HepG2 (cell line): Measurements from ENCODE around the gene ZNF605. TPM values are rescaled to one million over a fixed set of nuclear protein-coding genes. Genes with fewer than 3 reads are reported as not detected.

Source experiments
- ATAC-seq: fragments of 200-7000 bp; cut with Tn5 transposase; 3 replicates; pipeline ENCODE4 v1.9.1; 2020; ENCODE audit warnings: mild to moderate bottlenecking, moderate library complexity
- BruUV-seq: library from RNA; stranded (reverse); fragments of 400-500 nt; replicated peaks from 2 replicates; lab custom pipeline; 2021; lab: Mats Ljungman, UMichigan
- CTCF ChIA-PET: fragments of 300-600 bp; formaldehyde crosslinking; extraction: SDS; loops from one replicate; lab custom pipeline; 2021; ENCODE audit warnings: low total read pairs, inconsistent platforms, low intra/inter-chr PET ratio; lab: Yijun Ruan, JAX
- POLR2A ChIA-PET: fragments of 350-600 bp; sonication (Branson Sonifier 250); formaldehyde crosslinking; loops from one replicate; lab custom pipeline; 2020; ENCODE audit warnings: antibody characterized with exemption, inconsistent platforms; lab: Yijun Ruan, JAX
- DNase-seq: peaks from one replicate; pipeline ENCODE4 v3.0.0-alpha.2; 2015; ENCODE audit warnings: low spot score
- FAIRE-seq: peaks from 3 replicates; lab custom pipeline; 2011; peaks lifted over from hg19 to GRCh38; lab: Jason Lieb, UNC
- H2AFZ ChIP-seq: one replicate; pipeline ENCODE4 v1.6.1; 2011; ENCODE audit warnings: low read length, inconsistent platforms
- H3K27ac ChIP-seq: fragments of 300-600 bp; 3 replicates; pipeline ENCODE4 v1.8.0; 2011; ENCODE audit warnings: mixed run types, mild to moderate bottlenecking, mixed read lengths, low read length, inconsistent platforms; ENCODE audit not compliant: insufficient read depth; ENCODE audit errors: extremely low read length
- H3K27me3 ChIP-seq, 2 experiments: fragments of 200-600 bp in 1 of 2; 2 replicates in 1 of 2; 3 replicates in 1 of 2; pipeline versions ENCODE4 v1.6.0 to v1.8.0; 2011; ENCODE audit warnings: low read length in 2 of 2, mild to moderate bottlenecking in 2 of 2, moderate library complexity in 2 of 2, inconsistent platforms in 1 of 2; ENCODE audit not compliant: insufficient read depth in 2 of 2, control insufficient read depth in 1 of 2
- H3K36me3 ChIP-seq, 2 experiments: fragments of 200-600 bp in 1 of 2; replicated peaks in 1 of 2; 2 replicates in 1 of 2; 3 replicates in 1 of 2; pipeline versions ENCODE4 v1.5.1 to v1.8.0; 2011; ENCODE audit warnings: low read length in 2 of 2, inconsistent platforms in 1 of 2; ENCODE audit not compliant: insufficient read depth in 2 of 2, control insufficient read depth in 1 of 2
- H3K4me1 ChIP-seq: 2 replicates; pipeline ENCODE4 v1.5.1; 2012; ENCODE audit warnings: low read length, inconsistent platforms; ENCODE audit not compliant: insufficient read depth
- H3K4me2 ChIP-seq: 2 replicates; pipeline ENCODE4 v1.6.0; 2011; ENCODE audit warnings: low read depth, low read length, inconsistent platforms
- H3K4me3 ChIP-seq, 3 experiments: fragments of 200-600 bp in 1 of 3; sonication (generic), shearing (Covaris generic) in 1 of 3; replicated peaks in 1 of 3; 2 replicates each; pipeline ENCODE4 v1.5.1; 2011 to 2016; ENCODE audit warnings: low read length in 3 of 3, inconsistent platforms in 2 of 3, low read depth in 2 of 3, mild to moderate bottlenecking in 2 of 3, control low read depth in 1 of 3, mixed read lengths in 1 of 3; ENCODE audit not compliant: insufficient read depth in 1 of 3
- H3K79me2 ChIP-seq: one replicate; pipeline ENCODE4 v1.6.1; 2011; ENCODE audit warnings: low read length, inconsistent platforms; ENCODE audit not compliant: insufficient read depth
- H3K9ac ChIP-seq: 2 replicates; pipeline ENCODE4 v1.6.0; 2011; ENCODE audit warnings: mild to moderate bottlenecking, low read depth, low read length, inconsistent platforms; ENCODE audit not compliant: insufficient read depth
- H3K9me3 ChIP-seq: 2 replicates; pipeline ENCODE4 v1.5.1; 2012; ENCODE audit warnings: mild to moderate bottlenecking, low read length
- H4K20me1 ChIP-seq: 2 replicates; pipeline ENCODE4 v1.6.0; 2011; ENCODE audit warnings: inconsistent platforms, mild to moderate bottlenecking, low read length, moderate library complexity; ENCODE audit not compliant: insufficient read depth
- ARID5B ChIP-seq: IDR thresholded peaks from 2 replicates; pipeline ENCODE4 v1.4.0; 2020; ENCODE audit warnings: mild to moderate bottlenecking, missing genetic modification reagents
- DPF2 ChIP-seq: sonication (generic); formaldehyde crosslinking; IDR thresholded peaks from 2 replicates; pipeline ENCODE4 v1.4.0; 2020; ENCODE audit warnings: mild to moderate bottlenecking, low read depth, missing genetic modification reagents, borderline replicate concordance
- FOSL2 ChIP-seq: sonication (generic); formaldehyde crosslinking; IDR thresholded peaks from 2 replicates; pipeline ENCODE4 v1.4.0; 2020; ENCODE audit warnings: missing genetic modification reagents
- NFKBIZ ChIP-seq: IDR thresholded peaks from 2 replicates; pipeline ENCODE4 v1.6.1; 2018; ENCODE audit warnings: missing genetic modification reagents, missing compliant biosample characterization
- PAXIP1 ChIP-seq: sonication (generic); formaldehyde crosslinking; conservative IDR thresholded peaks from 2 replicates; pipeline ENCODE4 v1.4.0; 2020; ENCODE audit warnings: mild to moderate bottlenecking, missing genetic modification reagents, moderate library complexity
- SALL1 ChIP-seq: sonication (generic); formaldehyde crosslinking; IDR thresholded peaks from 2 replicates; pipeline ENCODE4 v1.8.0; 2022; ENCODE audit warnings: mild to moderate bottlenecking, missing genetic modification reagents
- SP5 ChIP-seq: IDR thresholded peaks from 2 replicates; pipeline ENCODE4 v1.6.1; 2016; ENCODE audit warnings: low read depth, borderline replicate concordance
- TCF12 ChIP-seq, 2 experiments: fragments of 450-650 bp in 1 of 2; sonication (generic) in 1 of 2; formaldehyde crosslinking in 1 of 2; IDR thresholded peaks; 2 replicates each; pipeline versions ENCODE4 v1.6.1 to v1.8.0; 2017 to 2022; ENCODE audit warnings: antibody characterized with exemption in 1 of 2, mild to moderate bottlenecking in 1 of 2, missing genetic modification reagents in 1 of 2, moderate library complexity in 1 of 2
- ZNF451 ChIP-seq: sonication (generic); formaldehyde crosslinking; IDR thresholded peaks from 2 replicates; pipeline ENCODE4 v1.5.0; 2020; ENCODE audit warnings: mild to moderate bottlenecking, missing genetic modification reagents
- ZNF724P ChIP-seq: sonication (generic); formaldehyde crosslinking; IDR thresholded peaks from 2 replicates; pipeline ENCODE4 v1.8.0; 2022; ENCODE audit warnings: missing genetic modification reagents, borderline replicate concordance
- ZSCAN21 ChIP-seq: sonication (generic); formaldehyde crosslinking; IDR thresholded peaks from 2 replicates; pipeline ENCODE4 v1.8.0; 2022; ENCODE audit warnings: mild to moderate bottlenecking, missing genetic modification reagents, moderate library complexity, borderline replicate concordance
- WGBS: methylation state at CpG from one replicate; pipeline ENCODE4 v1.1.6; 2017; ENCODE audit warnings: low lambda C conversion rate; 5-methylcytosine and 5-hydroxymethylcytosine counted together
- in situ Hi-C: cut with HindIII; loops from 2 replicates; pipeline ENCODE4 v1.10.0; 2017; ENCODE audit warnings: low pct_unique_long_range_greater_than_20kb; ENCODE audit not compliant: extremely low pct_ligation_motif_present
- intact Hi-C: fragments of 100-400 bp; cut with micrococcal nuclease; formaldehyde crosslinking; loops from one replicate; pipeline ENCODE4 v1.10.0; 2022; ENCODE audit not compliant: unreplicated experiment
- polyA plus RNA-seq, 8 experiments: library from polyadenylated mRNA; depleted of rRNA in 3 of 8; stranded (reverse) in 7 of 8; unstranded in 1 of 8; fragments of >200 nt; fragmentation: Illumina TruSeq in 4 of 8; extraction: Trizol in 4 of 8; gene quantifications; 2 replicates each; pipeline versions ENCODE4 v1.2.1 to v1.2.3, GENCODE V29; 2011 to 2016; ENCODE audit warnings: low read depth in 4 of 8, missing spikeins in 1 of 8, mixed read lengths in 1 of 8; ENCODE audit not compliant: insufficient read depth in 1 of 8
- total RNA-seq, 5 experiments: library from RNA; depleted of rRNA; stranded (reverse); fragments of >200 nt; fragmentation: Illumina TruSeq; extraction: Trizol; gene quantifications; 2 replicates each; pipeline ENCODE4 v1.2.3, GENCODE V29; 2016; ENCODE audit warnings: low read depth in 1 of 5
- TF ChIP-seq, protein P1 (sequence below): sonication (generic); formaldehyde crosslinking; IDR thresholded peaks from 2 replicates; pipeline ENCODE4 v1.4.0; 2020; ENCODE audit warnings: missing genetic modification reagents, borderline replicate concordance

Gene ZNF605
- total and polyA plus RNA-seq, 2 of the 13 experiments (the other 11 are each of a cell fraction or from before 2014, with no cell fraction given) = 6.7 to 6.8 TPM

GRCh38 chr12:132946246-132946820 is 9.8 kb downstream of the ZNF605 start:
- ATAC-seq (peak; percentile 72), FAIRE-seq (no peak), DNase-seq (peak; percentile 33)
- BruUV-seq = no TSS peak
- 67% methylated on average over 4 of the region's 8 CpGs for WGBS
- Histone ChIP-seq H3K9me3 (peaks cover 95% of the 10 kb centered on the region), H2AFZ (no peak overlapping the region), H3K36me3 (peaks cover 16 to 52% of the 10 kb centered on the region in 2 experiments; a peak in 4 of 5 replicates), H3K79me2 (peaks cover 8% of the 10 kb centered on the region), H3K4me2 (no peak overlapping the region; the same call in 1 of the 2 replicates), H3K27ac (peak overlapping the region; percentile 33), H3K9ac (no peak overlapping the region), H4K20me1 (no peaks in the 10 kb centered on the region), H3K4me3 (no peak overlapping the region; a peak in 1 of 6 replicates), H3K27me3 (no peaks in the 10 kb centered on the region), H3K4me1 (peaks cover 14% of the 10 kb centered on the region)
- ChIA-PET CTCF (no interaction called here), POLR2A (interaction anchor here (1.1 kb wide), 1 partner anchor 9 kb away, joined by 4 read pairs; no protein-coding TSS in a partner anchor)
- in situ Hi-C loops (no loop called here), intact Hi-C loops (no loop called here)
- no peak for TF ChIP-seq TCF12 (IDR thresholded peaks at IDR 0.05)
- TF ChIP-seq TCF12 (CRISPR knock-in tag; IDR thresholded peaks at IDR 0.05) = no peak
- peak; percentile 20; the same call in 1 of the 2 replicates for TF ChIP-seq SALL1 (CRISPR knock-in tag)
- TF ChIP-seq ZNF451 = no peak
- TF ChIP-seq NFKBIZ = no peak
- no peak for TF ChIP-seq ARID5B (CRISPR knock-in tag)
- TF ChIP-seq, protein P1, sequence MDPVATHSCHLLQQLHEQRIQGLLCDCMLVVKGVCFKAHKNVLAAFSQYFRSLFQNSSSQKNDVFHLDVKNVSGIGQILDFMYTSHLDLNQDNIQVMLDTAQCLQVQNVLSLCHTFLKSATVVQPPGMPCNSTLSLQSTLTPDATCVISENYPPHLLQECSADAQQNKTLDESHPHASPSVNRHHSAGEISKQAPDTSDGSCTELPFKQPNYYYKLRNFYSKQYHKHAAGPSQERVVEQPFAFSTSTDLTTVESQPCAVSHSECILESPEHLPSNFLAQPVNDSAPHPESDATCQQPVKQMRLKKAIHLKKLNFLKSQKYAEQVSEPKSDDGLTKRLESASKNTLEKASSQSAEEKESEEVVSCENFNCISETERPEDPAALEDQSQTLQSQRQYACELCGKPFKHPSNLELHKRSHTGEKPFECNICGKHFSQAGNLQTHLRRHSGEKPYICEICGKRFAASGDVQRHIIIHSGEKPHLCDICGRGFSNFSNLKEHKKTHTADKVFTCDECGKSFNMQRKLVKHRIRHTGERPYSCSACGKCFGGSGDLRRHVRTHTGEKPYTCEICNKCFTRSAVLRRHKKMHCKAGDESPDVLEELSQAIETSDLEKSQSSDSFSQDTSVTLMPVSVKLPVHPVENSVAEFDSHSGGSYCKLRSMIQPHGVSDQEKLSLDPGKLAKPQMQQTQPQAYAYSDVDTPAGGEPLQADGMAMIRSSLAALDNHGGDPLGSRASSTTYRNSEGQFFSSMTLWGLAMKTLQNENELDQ (CRISPR knock-in tag) = no peak
- no peak for TF ChIP-seq FOSL2 (CRISPR knock-in tag)
- no peak for TF ChIP-seq ZSCAN21 (CRISPR knock-in tag)
- TF ChIP-seq SP5 (CRISPR knock-in tag) = no peak
- TF ChIP-seq ZNF724P (CRISPR knock-in tag) = no peak
- TF ChIP-seq PAXIP1 (CRISPR knock-in tag) = 0 out of 2 replicates have a peak, but pooled peaks have one; percentile 19
- TF ChIP-seq DPF2 (CRISPR knock-in tag) = no peak
